ENCODE measurements around the gene PAIP2.

PAIP2 gene

GRCh38 chr5:139381837-139382761 is 40.4 kb downstream of the PAIP2 start:
- no peak overlapping the region for H2AFZ ChIP-seq (ENCODE audit: low read length)

GRCh38 chr5:139382807-139383206 is 41.2 kb downstream of the PAIP2 start:
- no peak overlapping the region for H2BK5ac ChIP-seq (ENCODE audit: low read length)
- no peak overlapping the region for H4K91ac ChIP-seq (ENCODE audit: low read depth, low read length, poor library complexity)
- no peaks in the 10 kb centered on the region for H3K9me3 ChIP-seq (replicated peaks in 1 of 2; ENCODE audit: control insufficient read depth in 2 of 2, insufficient read depth in 1 of 2, low read depth in 1 of 2, low read length in 2 of 2)
- no peak overlapping the region for H3K4ac ChIP-seq (ENCODE audit: low read length)
- no peak overlapping the region for H3K4me3 ChIP-seq (ENCODE audit: low read length in 2 of 2)
- H2BK12ac ChIP-seq (ENCODE audit: low read length): no peak overlapping the region
- H3K27me3 ChIP-seq (ENCODE audit: control insufficient read depth in 3 of 3, insufficient read depth in 3 of 3, low read depth in 1 of 3, low read length in 3 of 3): peaks cover 0 to 16% (median 0%) of the 10 kb centered on the region in 3 experiments
- DNase-seq (ENCODE audit: low spot score): no peak
- H3K4me1 ChIP-seq (ENCODE audit: control insufficient read depth in 2 of 2, insufficient read depth in 1 of 2, low read depth in 1 of 2, low read length in 2 of 2): peaks cover under 1 to 2% of the 10 kb centered on the region in 2 donors
- no peak overlapping the region for H2BK15ac ChIP-seq (ENCODE audit: low read length)
- no CpG with 5 or more reads among the region's 3 CpGs for WGBS, 2 donors (ENCODE audit: extremely low coverage in 2 of 2, insufficient read length in 2 of 2, insufficient replicate concordance in 1 of 2)
- peak overlapping the region; percentile 81 for H2AK5ac ChIP-seq (ENCODE audit: low read depth, low read length)
- no peaks in the 10 kb centered on the region for H3K36me3 ChIP-seq (replicated peaks in 1 of 2; ENCODE audit: control insufficient read depth in 2 of 2, insufficient read depth in 2 of 2, low read length in 2 of 2)
- H3K4me2 ChIP-seq (ENCODE audit: insufficient read depth, low read length, poor library complexity, severe bottlenecking): no peak overlapping the region
- no peak overlapping the region for H3K27ac ChIP-seq (replicated peaks; ENCODE audit: low read length)
- H3K9ac ChIP-seq (ENCODE audit: low read depth, low read length, poor library complexity): no peak overlapping the region
- H3K18ac ChIP-seq (ENCODE audit: low read length): no peak overlapping the region
- no peak overlapping the region for H2BK120ac ChIP-seq (ENCODE audit: low read depth, low read length)
- peak overlapping the region; percentile 73 for H3K23ac ChIP-seq (ENCODE audit: low read depth, low read length, poor library complexity)
- peaks cover 6% of the 10 kb centered on the region for H3K79me1 ChIP-seq (ENCODE audit: low read depth, low read length)
- no peak overlapping the region for H2AFZ ChIP-seq (ENCODE audit: low read length)
- H4K8ac ChIP-seq (ENCODE audit: low read depth, low read length): no peak overlapping the region
- no peak overlapping the region for H3K14ac ChIP-seq (ENCODE audit: low read length)

More at GRCh38 chr5:139381837-139382761, 40.4 kb downstream of the PAIP2 start:
- Histone ChIP-seq H3K79me1 (ENCODE audit: low read depth, low read length) (peaks cover 6% of the 10 kb centered on the region), H3K36me3 (replicated peaks in 1 of 2; ENCODE audit: control insufficient read depth in 2 of 2, insufficient read depth in 2 of 2, low read length in 2 of 2) (no peaks in the 10 kb centered on the region), H3K4me1 (ENCODE audit: control insufficient read depth in 2 of 2, insufficient read depth in 1 of 2, low read depth in 1 of 2, low read length in 2 of 2) (peaks cover 0 to 2% of the 10 kb centered on the region in 2 donors), H2BK12ac (ENCODE audit: low read length) (no peak overlapping the region), H3K27ac (replicated peaks; ENCODE audit: low read length) (no peak overlapping the region), H3K9me3 (replicated peaks in 1 of 2; ENCODE audit: control insufficient read depth in 2 of 2, insufficient read depth in 1 of 2, low read depth in 1 of 2, low read length in 2 of 2) (no peaks in the 10 kb centered on the region), H3K9ac (ENCODE audit: low read depth, low read length, poor library complexity) (no peak overlapping the region), H3K4me2 (ENCODE audit: insufficient read depth, low read length, poor library complexity, severe bottlenecking) (no peak overlapping the region), H3K18ac (ENCODE audit: low read length) (peak overlapping the region; percentile 76), H4K8ac (ENCODE audit: low read depth, low read length) (peak overlapping the region; percentile 65), H3K4me3 (ENCODE audit: low read length in 2 of 2) (no peak overlapping the region), H3K23ac (ENCODE audit: low read depth, low read length, poor library complexity) (peak overlapping the region; percentile 96), H2BK15ac (ENCODE audit: low read length) (no peak overlapping the region), H3K27me3 (ENCODE audit: control insufficient read depth in 3 of 3, insufficient read depth in 3 of 3, low read depth in 1 of 3, low read length in 3 of 3) (peaks cover 0 to 16% (median 0%) of the 10 kb centered on the region in 3 experiments), H2BK5ac (ENCODE audit: low read length) (peak overlapping the region; percentile 22), H3K4ac (ENCODE audit: low read length) (peak overlapping the region; percentile 84), H3K14ac (ENCODE audit: low read length) (no peak overlapping the region), H2BK120ac (ENCODE audit: low read depth, low read length) (no peak overlapping the region), H4K91ac (ENCODE audit: low read depth, low read length, poor library complexity) (no peak overlapping the region), H2AK5ac (ENCODE audit: low read depth, low read length) (peak overlapping the region; percentile 88)
- no CpG with 5 or more reads among the region's 28 CpGs for WGBS, 2 donors (ENCODE audit: extremely low coverage in 2 of 2, insufficient read length in 2 of 2, insufficient replicate concordance in 1 of 2)
- no peak for DNase-seq (ENCODE audit: low spot score)

- peak within 1 kb of the TSS; percentile 34 for H3K9ac ChIP-seq (ENCODE audit: low read depth, low read length, poor library complexity)
- H3K36me3 ChIP-seq (replicated peaks in 1 of 2; ENCODE audit: control insufficient read depth in 2 of 2, insufficient read depth in 2 of 2, low read length in 2 of 2): no peaks in the 10 kb centered on the region
- H3K79me1 ChIP-seq (ENCODE audit: low read depth, low read length): peaks cover 6% of the 10 kb centered on the region
- H3K4ac ChIP-seq (ENCODE audit: low read length): no peak within 1 kb of the TSS
- H3K9me3 ChIP-seq (replicated peaks in 1 of 2; ENCODE audit: control insufficient read depth in 2 of 2, insufficient read depth in 1 of 2, low read depth in 1 of 2, low read length in 2 of 2): no peaks in the 10 kb centered on the region
- peak within 1 kb of the TSS; percentile 88 for H2AK5ac ChIP-seq (ENCODE audit: low read depth, low read length)
- no peak within 1 kb of the TSS for H2BK15ac ChIP-seq (ENCODE audit: low read length)
- H3K27me3 ChIP-seq (ENCODE audit: control insufficient read depth in 3 of 3, insufficient read depth in 3 of 3, low read depth in 1 of 3, low read length in 3 of 3): peaks cover 0 to 16% (median 0%) of the 10 kb centered on the region in 3 experiments
- no CpG with 5 or more reads among the region's 10 CpGs for WGBS, 2 donors (ENCODE audit: extremely low coverage in 2 of 2, insufficient read length in 2 of 2, insufficient replicate concordance in 1 of 2)
- H3K27ac ChIP-seq (replicated peaks; ENCODE audit: low read length): no peak within 1 kb of the TSS
- no peak within 1 kb of the TSS for H3K4me2 ChIP-seq (ENCODE audit: insufficient read depth, low read length, poor library complexity, severe bottlenecking)
- H2AFZ ChIP-seq (ENCODE audit: low read length): no peak within 1 kb of the TSS
- H4K91ac ChIP-seq (ENCODE audit: low read depth, low read length, poor library complexity): no peak within 1 kb of the TSS
- H3K4me1 ChIP-seq (ENCODE audit: control insufficient read depth in 2 of 2, insufficient read depth in 1 of 2, low read depth in 1 of 2, low read length in 2 of 2): peaks cover 2 to 5% of the 10 kb centered on the region in 2 donors
- H2BK5ac ChIP-seq (ENCODE audit: low read length): peak within 1 kb of the TSS; percentile 22
- no peak for DNase-seq (ENCODE audit: low spot score)
- no peak within 1 kb of the TSS for H3K18ac ChIP-seq (ENCODE audit: low read length)
- H3K4me3 ChIP-seq (ENCODE audit: low read length in 2 of 2): no peak within 1 kb of the TSS
- H3K23ac ChIP-seq (ENCODE audit: low read depth, low read length, poor library complexity): peak within 1 kb of the TSS; percentile 73
- H3K14ac ChIP-seq (ENCODE audit: low read length): no peak within 1 kb of the TSS
- H4K8ac ChIP-seq (ENCODE audit: low read depth, low read length): peak within 1 kb of the TSS; percentile 6
- H2BK12ac ChIP-seq (ENCODE audit: low read length): no peak within 1 kb of the TSS
- no peak within 1 kb of the TSS for H2BK120ac ChIP-seq (ENCODE audit: low read depth, low read length)
These were observed 41.8 kb downstream of the PAIP2 start, which contains the start of gene SLC23A1 for GRCh38 chr5:139383275-139383992. SLC23A1 (minus strand) TSS chr5:139383297; CDS start chr5:139383253, 44 bp downstream.
